Renal cortical epithelial cell (primary cell): Measurements from ENCODE around the gene LRRN2. TPM values are rescaled to one million over a fixed set of nuclear protein-coding genes. Genes with fewer than 3 reads are reported as not detected.

Experiments used
- DNase-seq: peaks from one replicate; pipeline ENCODE4 v3.0.0-alpha.2; 2011; ENCODE audit warnings: low read depth
- total RNA-seq: library from RNA; depleted of rRNA; stranded (reverse); fragments of >200 nt; gene quantifications from 2 replicates; pipeline ENCODE4 v1.2.3, GENCODE V29; 2014

LRRN2 gene
- total RNA-seq, 1 donor from 2014 or later, result 8.1 TPM

DNA sequence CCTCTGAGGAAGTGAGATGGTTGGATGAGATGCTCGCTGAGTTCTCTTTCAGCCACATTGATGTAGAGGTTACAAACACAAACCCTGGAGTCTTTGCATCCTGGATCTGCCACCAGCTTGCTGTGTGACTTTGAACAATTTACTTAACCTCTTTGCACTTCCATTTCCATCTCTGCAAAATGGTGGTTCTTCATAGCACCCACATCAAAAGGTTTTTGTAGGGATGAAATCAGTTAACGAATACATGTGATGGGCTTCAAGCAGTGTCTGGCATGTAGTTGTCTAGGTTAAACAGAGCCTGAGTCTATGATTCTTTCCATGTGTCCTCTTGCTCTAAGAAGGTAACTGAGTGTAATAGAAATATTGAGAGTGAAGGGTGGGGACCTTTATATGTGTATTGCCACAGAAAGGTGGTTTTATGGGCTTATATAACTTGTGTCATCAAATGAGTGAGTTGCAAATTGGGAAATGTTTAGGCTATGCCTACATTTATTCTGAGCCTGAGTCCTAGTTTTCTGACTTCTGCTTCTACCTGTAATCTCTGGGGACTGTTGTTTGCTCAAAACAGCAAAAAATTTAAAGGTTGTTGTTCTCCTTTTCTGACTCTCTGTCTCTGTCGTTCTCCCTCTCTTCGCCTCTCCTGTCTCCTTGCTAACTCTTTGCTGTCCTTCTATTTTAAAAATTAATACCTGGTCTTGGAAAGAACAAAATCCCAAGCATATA is 27.3 kb upstream of the LRRN2 start:
- DNase-seq, result no peak

DNA sequence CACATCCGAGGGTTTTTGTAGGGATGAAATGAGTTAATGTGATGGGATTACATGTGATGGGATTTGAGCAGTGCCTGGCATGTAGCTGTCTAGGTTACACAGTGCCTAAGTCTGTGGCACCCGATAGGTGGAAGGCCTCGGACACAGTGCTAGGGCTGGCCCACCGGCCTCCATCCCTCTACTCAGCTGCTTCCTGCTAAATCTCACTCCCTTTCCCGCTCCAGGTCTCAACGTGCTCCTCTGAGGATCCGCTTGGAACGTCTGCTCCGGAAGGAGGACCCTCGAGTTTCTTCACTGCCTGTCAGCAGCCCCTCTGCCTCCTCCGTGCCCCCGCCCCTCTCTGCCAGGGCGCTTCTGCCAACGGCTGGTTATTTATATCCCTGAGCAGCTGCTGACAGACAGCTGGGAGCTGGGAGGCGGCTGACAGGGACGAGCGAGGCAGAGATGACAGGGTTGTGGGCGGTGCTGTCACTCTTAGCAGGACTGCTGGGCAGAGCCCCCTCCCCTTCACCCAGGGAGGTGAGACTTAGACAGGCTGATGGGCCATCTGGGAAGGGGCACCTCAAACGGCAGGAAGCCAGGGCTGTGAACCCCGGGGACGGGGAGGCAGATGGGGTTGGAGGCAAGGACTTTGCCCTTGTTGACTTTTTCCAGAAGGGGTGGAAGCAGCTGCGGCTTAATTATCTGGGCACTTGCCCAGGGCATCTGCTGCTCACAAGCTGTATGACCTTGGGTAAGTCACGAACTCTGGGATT is 26.6 kb upstream of the LRRN2 start:
- no peak for DNase-seq

GRCh38 chr1:204711103-204711946 is 25.8 kb upstream of the LRRN2 start:
- no peak for DNase-seq

- DNase-seq, result no peak
Measured at GRCh38 chr1:204709960-204710912, 24.7 kb upstream of the LRRN2 start.

DNA sequence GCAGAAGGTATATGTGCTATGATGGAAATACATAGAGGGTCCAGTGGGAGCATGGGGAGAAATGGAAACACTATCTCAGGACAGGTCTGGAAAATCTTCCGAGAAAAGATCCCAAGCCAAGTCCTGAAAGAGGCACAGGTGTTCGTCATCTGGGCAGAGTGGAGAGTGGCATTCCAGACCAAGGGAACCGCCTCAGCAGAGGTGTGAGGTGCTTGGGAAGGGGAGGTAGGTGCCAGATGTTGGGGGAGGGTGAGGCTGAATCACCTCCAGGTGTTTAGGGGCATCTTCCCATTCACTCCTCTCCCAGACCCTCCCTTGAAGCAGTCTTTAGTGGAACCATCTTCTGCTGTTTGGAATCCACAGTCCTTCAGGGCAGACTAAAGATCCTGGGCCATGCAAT is 23.5 kb upstream of the LRRN2 start:
- DNase-seq, result no peak

- DNase-seq, result no peak
Measured at GRCh38 chr1:204706838-204707509, 21.4 kb upstream of the LRRN2 start.

DNA sequence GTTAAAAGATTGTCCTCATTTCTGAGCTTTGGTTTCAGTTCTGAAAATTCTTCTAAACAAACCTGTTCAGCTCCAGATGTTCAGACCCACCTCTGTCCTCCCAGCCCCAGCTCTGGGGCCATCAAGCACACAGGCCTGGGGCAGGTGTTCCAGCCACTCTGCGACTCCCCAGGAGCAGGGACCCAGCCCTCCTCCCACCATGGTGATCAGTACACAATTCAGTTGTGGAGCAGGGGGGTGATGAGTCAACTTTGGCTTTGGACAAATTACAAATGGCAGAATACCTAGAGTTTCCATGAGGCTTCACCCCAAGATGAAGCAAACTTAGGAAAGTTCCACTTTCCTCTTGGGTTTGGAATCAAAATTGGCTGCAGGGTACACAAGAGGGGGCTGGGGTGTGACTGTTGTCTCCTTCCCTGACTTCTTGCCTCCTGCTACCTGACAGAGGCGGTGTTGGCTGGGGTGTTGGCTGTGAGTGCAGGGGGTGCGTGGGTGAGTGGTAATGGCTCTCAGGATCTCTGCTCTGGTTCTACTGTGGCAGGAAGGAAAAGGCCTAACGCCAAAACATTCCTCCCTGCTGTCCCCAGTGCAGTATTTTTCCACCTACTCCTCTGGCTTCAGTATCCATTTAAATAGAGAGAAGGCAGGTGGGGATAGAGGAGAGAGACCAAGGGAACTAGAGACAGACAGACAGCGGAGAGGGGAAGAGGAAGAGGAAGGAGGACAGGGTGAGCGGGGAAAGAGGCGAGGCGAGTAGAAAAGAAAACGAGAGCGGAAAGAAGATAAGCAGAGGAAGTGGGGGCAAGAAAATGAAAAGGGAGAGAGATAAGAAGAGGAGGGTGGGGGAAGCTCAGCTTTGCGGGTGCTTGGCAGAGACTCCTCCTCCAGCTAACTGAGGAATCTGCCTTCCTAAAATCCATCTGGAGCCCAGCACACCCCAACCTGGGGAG is 20.6 kb upstream of the LRRN2 start:
- DNase-seq, result no peak

GRCh38 chr1:204705493-204705811 is 19.9 kb upstream of the LRRN2 start:
- no peak for DNase-seq

DNA sequence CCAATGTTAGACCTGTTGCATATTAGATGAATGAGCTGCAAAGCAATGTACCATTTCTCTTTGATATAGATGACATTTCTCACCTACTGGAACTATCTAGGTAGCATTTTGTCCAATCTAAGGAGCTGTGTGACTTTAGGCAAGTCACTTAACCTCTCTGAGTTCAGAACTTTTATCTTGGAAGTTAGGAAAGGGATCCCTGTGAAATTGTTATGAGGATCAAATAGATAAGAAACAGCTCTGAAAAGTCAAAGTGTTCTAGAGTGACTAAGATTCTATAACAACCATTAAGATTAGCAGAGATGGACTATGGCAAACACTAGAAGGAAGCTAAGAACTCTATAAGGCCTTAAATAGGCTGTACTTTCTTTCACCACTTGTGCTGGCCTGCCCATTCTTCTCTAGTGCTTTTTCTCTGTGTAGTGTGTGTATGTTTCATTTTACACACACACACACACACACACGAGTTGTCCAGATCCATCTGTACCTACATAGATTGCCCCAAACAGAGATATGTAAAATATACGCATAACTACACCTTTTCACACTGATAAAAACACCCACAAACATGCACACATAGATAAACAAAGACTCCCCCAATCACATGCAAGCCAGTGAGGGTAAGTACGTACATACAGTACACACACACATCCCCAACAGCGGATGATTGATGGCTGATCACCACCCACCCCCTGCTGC is 19.4 kb upstream of the LRRN2 start:
- DNase-seq, result no peak

- no peak for DNase-seq
Measured at GRCh38 chr1:204703826-204704612, 18.5 kb upstream of the LRRN2 start.

- DNase-seq, result no peak
Measured at GRCh38 chr1:204703268-204703664, 17.7 kb upstream of the LRRN2 start.

- no peak for DNase-seq
Measured at GRCh38 chr1:204702552-204703267, 17.2 kb upstream of the LRRN2 start.

DNA sequence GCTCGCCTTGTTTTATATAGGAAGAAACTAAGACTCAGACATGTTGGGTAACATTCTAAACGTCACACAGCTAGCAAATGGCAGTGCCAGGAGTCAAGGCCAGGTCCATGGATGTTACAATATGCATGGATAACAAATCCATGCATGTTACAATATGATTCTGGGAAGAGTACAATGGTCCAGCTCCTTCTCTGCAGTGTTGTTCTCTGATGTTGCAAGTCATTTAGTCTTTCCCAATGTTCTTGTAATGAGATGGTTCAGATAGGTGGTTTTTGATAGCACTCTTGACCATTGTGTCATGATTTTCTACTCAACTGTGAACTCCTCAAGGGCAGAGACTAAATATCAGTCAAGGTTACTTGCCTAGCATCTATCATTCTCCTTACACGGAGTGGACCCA is 15.7 kb upstream of the LRRN2 start:
- no peak for DNase-seq

- DNase-seq, result no peak
Measured at GRCh38 chr1:204697893-204698292, 12.4 kb upstream of the LRRN2 start.

GRCh38 chr1:204696606-204697005 is 11.1 kb upstream of the LRRN2 start:
- no peak for DNase-seq

DNA sequence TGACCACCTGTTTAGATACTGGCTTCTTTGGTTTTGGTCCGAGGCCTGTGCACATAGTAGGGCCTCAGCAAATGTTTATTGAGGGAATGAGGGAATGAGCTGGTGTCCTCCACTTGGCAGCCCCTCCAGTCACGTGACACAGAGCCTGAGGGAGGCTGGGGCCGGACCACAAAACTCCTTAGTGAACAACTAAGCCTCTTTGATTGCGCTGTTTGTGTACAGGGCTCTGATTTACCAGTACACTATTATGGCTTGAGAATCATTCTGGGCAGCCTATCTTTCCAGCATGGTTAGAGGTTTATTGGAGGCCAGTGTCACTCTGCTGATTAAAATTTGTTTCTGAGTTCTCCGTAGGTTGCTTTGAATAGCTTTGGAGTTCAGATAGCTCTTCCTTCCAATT is 10.2 kb upstream of the LRRN2 start:
- DNase-seq, result no peak

GRCh38 chr1:204694145-204694544 is 8.6 kb upstream of the LRRN2 start:
- no peak for DNase-seq
